Measurements from ENCODE around the gene NDUFB1. TPM values are rescaled to one million over a fixed set of nuclear protein-coding genes. Genes with fewer than 3 reads are reported as not detected.

The NDUFB1 gene
- total and polyA plus RNA-seq, 2 of the 4 experiments (the other 2 are of a cell fraction): 32.1 to 333 TPM

- Histone ChIP-seq H3K4me1 (ENCODE audit: control insufficient read depth, insufficient read depth, low read length) (peaks cover 3% of the 10 kb centered on the region; the same call in 1 of the 2 replicates), H3K4ac (ENCODE audit: low read depth, low read length) (no peak overlapping the region), H4K8ac (ENCODE audit: low read depth in 2 of 2, low read length in 2 of 2) (no peak overlapping the region), H3K27ac (ENCODE audit: insufficient read depth, low read length) (no peak overlapping the region), H2BK20ac (ENCODE audit: low read depth, low read length) (no peak overlapping the region), H2BK15ac (ENCODE audit: low read depth, low read length) (no peak overlapping the region), H3K4me2 (ENCODE audit: low read depth, low read length) (no peak overlapping the region), H3K18ac (ENCODE audit: low read depth, low read length) (no peak overlapping the region), H3K56ac (ENCODE audit: extremely low read depth, insufficient read depth, low read length) (no peak overlapping the region), H3K9ac (ENCODE audit: low read depth, low read length) (no peak overlapping the region), H4K5ac (ENCODE audit: low read depth, low read length) (no peak overlapping the region), H2BK120ac (ENCODE audit: low read depth, low read length) (no peak overlapping the region), H2AK5ac (ENCODE audit: low read depth, low read length) (no peak overlapping the region), H2AK9ac (replicated peaks; ENCODE audit: low read depth, low read length, poor library complexity) (no peak overlapping the region), H3K27me3 (ENCODE audit: control insufficient read depth, insufficient read depth, low read length) (no peaks in the 10 kb centered on the region), H3K4me3 (ENCODE audit: insufficient read depth, low read depth, low read length) (no peak overlapping the region), H4K20me1 (ENCODE audit: insufficient read depth, low read length) (no peaks in the 10 kb centered on the region), H3K23ac (ENCODE audit: low read depth, low read length) (no peak overlapping the region), H4K91ac (ENCODE audit: insufficient read depth, low read depth, low read length) (no peak overlapping the region), H3K9me3 (ENCODE audit: control insufficient read depth, insufficient read depth, low read length) (no peaks in the 10 kb centered on the region), H2AFZ (replicated peaks; ENCODE audit: low read length, poor library complexity) (no peak overlapping the region), H3K14ac (replicated peaks; ENCODE audit: low read depth, low read length) (no peak overlapping the region), H3K9me1 (ENCODE audit: insufficient read depth, low read length) (no peaks in the 10 kb centered on the region; the same call in 1 of the 2 replicates), H2BK5ac (ENCODE audit: low read depth, low read length, poor library complexity, severe bottlenecking) (no peak overlapping the region), H3K79me1 (ENCODE audit: low read depth in 1 of 2, low read length in 2 of 2) (peaks cover 0 to 5% of the 10 kb centered on the region in 2 experiments; a peak in 2 of 4 replicates), H3K36me3 (ENCODE audit: control insufficient read depth, insufficient read depth, low read length) (no peaks in the 10 kb centered on the region)
- intact Hi-C loops (cut with micrococcal nuclease) (loop anchor here (10.0 kb wide), 1 partner anchor 165 kb away; the partner anchor contains the start of gene FBLN5), dilution Hi-C loops (cut with HindIII; ENCODE audit: low sequenced_read_pairs, unreplicated experiment) (no loop called here), in situ Hi-C loops (cut with MboI; ENCODE audit: low sequenced_read_pairs) (no loop called here)
- WGBS, 2 experiments (ENCODE audit: extremely low coverage in 2 of 2, insufficient read length in 1 of 2): 73% methylated on average over 5 of the region's 5 CpGs; no CpG with 5 or more reads in 1 of the 2 experiments
- DNase-seq: no peak
- TF ChIP-seq MXI1 (IDR thresholded peaks at IDR 0.05; ENCODE audit: borderline replicate concordance, low read depth, low read length) (no peak), CTCF (conservative IDR thresholded peaks at IDR 0.05; ENCODE audit: low read depth, low read length) (no peak), POLR2A (IDR thresholded peaks at IDR 0.05; ENCODE audit: low read depth, low read length) (no peak), RAD21 (IDR thresholded peaks at IDR 0.05; ENCODE audit: low read length) (no peak), FOS (IDR thresholded peaks at IDR 0.05; ENCODE audit: low read depth, low read length) (no peak), MAFK (IDR thresholded peaks at IDR 0.05; ENCODE audit: low read depth, low read length) (no peak), SMC3 (IDR thresholded peaks at IDR 0.05; ENCODE audit: low read depth, low read length) (no peak), CHD1 (IDR thresholded peaks at IDR 0.05; ENCODE audit: low read depth, low read length) (no peak), ELK1 (IDR thresholded peaks at IDR 0.05; ENCODE audit: borderline replicate concordance, low read depth, low read length) (no peak), RFX5 (IDR thresholded peaks at IDR 0.05; ENCODE audit: low read depth, low read length) (no peak), USF2 (IDR thresholded peaks at IDR 0.05; ENCODE audit: low read depth, low read length) (no peak), CEBPB (IDR thresholded peaks at IDR 0.05; ENCODE audit: low read depth, low read length) (no peak), RCOR1 (IDR thresholded peaks at IDR 0.05; ENCODE audit: insufficient replicate concordance, low read length) (no peak), MAZ (IDR thresholded peaks at IDR 0.05; ENCODE audit: borderline replicate concordance, low read depth, low read length) (no peak), BHLHE40 (IDR thresholded peaks at IDR 0.05; ENCODE audit: low read depth, low read length) (no peak), NFE2L2 (IDR thresholded peaks at IDR 0.05; ENCODE audit: low read depth, low read length) (no peak)
- BruUV-seq (replicated peaks): no TSS peak
- CTCF ChIA-PET: interaction anchor here (0.6 to 0.7 kb wide), 2 partner anchors 13 to 15 kb away, joined by 3 to 6 read pairs; no protein-coding TSS in a partner anchor
- POLR2A ChIA-PET (ENCODE audit: unreplicated experiment): interaction anchor here (0.6 kb wide), 1 partner anchor 7 kb away, joined by 4 read pairs; no protein-coding TSS in a partner anchor
- no peak for ATAC-seq (ENCODE audit: low read depth)
Observed at GRCh38 chr14:92109490-92109889, 12.0 kb downstream of the NDUFB1 start.

All from IMR-90 (cell line).